Stimulated activated CD8-positive, alpha-beta memory T cell treated with anti-CD3 and anti-CD28 coated beads, Interleukin-4, amount 100 ng/mL, for 1 hour (primary cell): Measurements from ENCODE around the gene WARS2.
"Not testable (repeated sequence)": the region's sequence is repeated elsewhere in the genome, so short reads cannot be mapped to it uniquely, and the experiment has no call there.

Source experiments
- DNase-seq, 2 donors: peaks; one replicate each; pipeline ENCODE4 v3.0.0-alpha.2; 2020; ENCODE audit warnings: low read depth in 2 of 2, low spot score in 1 of 2

The WARS2 gene

GRCh38 chr1:119139857-119140176 lies 636 bp downstream of the WARS2 start:
- no peak for DNase-seq

GRCh38 chr1:119139403-119139802 lies 1.1 kb downstream of the WARS2 start:
- no peak for DNase-seq

GRCh38 chr1:119136401-119136800 lies 4.1 kb downstream of the WARS2 start:
- DNase-seq: no peak

- DNase-seq: no peak
Measured at GRCh38 chr1:119133987-119134386, 6.5 kb downstream of the WARS2 start.

- DNase-seq: no peak
Measured at GRCh38 chr1:119132179-119132578, 8.3 kb downstream of the WARS2 start.

GRCh38 chr1:119125874-119126273 lies 14.6 kb downstream of the WARS2 start:
- DNase-seq: no peak

- no peak for DNase-seq
Measured at GRCh38 chr1:119124764-119125163, 15.7 kb downstream of the WARS2 start.

- not testable (repeated sequence) for DNase-seq
Measured at GRCh38 chr1:119121872-119122271, 18.6 kb downstream of the WARS2 start.

- no peak for DNase-seq
Measured at GRCh38 chr1:119116725-119117124, 23.7 kb downstream of the WARS2 start.

- DNase-seq: no peak
Measured at GRCh38 chr1:119115736-119116135, 24.7 kb downstream of the WARS2 start.

GRCh38 chr1:119115311-119115710 lies 25.1 kb downstream of the WARS2 start:
- DNase-seq: no peak

GRCh38 chr1:119114786-119115185 lies 25.7 kb downstream of the WARS2 start:
- DNase-seq: no peak

- DNase-seq: no peak
Measured at GRCh38 chr1:119112791-119113190, 27.7 kb downstream of the WARS2 start.

- DNase-seq: no peak
Measured at GRCh38 chr1:119112244-119112643, 28.2 kb downstream of the WARS2 start.

- no peak for DNase-seq
Measured at GRCh38 chr1:119108988-119109387, 31.5 kb downstream of the WARS2 start.

- DNase-seq: no peak
Measured at GRCh38 chr1:119103764-119104163, 36.7 kb downstream of the WARS2 start.

- no peak for DNase-seq
Measured at GRCh38 chr1:119102051-119102450, 38.4 kb downstream of the WARS2 start.

- DNase-seq: no peak
Measured at GRCh38 chr1:119101563-119101962, 38.9 kb downstream of the WARS2 start.

- DNase-seq: no peak
Measured at GRCh38 chr1:119099775-119100174, 40.7 kb downstream of the WARS2 start.

GRCh38 chr1:119097380-119097779 lies 43.1 kb downstream of the WARS2 start:
- DNase-seq: no peak

- no peak for DNase-seq
Measured at GRCh38 chr1:119093721-119094120, 46.7 kb downstream of the WARS2 start.

- DNase-seq: no peak
Measured at GRCh38 chr1:119091618-119092017, 48.8 kb downstream of the WARS2 start.

GRCh38 chr1:119090250-119090649 lies 50.2 kb downstream of the WARS2 start:
- no peak for DNase-seq

GRCh38 chr1:119086830-119087229 lies 53.6 kb downstream of the WARS2 start:
- no peak for DNase-seq
